NCI-H1417 treated with DMSO at 0.1 percent for 48 hours (cell line): ENCODE data around the gene ARHGEF28.
A peak's percentile ranks its signal among the peaks of the same experiment; 100 is the strongest.

Source experiments
- DNase-seq: peaks from one replicate; lab custom pipeline; 2025; lab: John Stamatoyannopoulos, UW

ARHGEF28 gene

GRCh38 chr5:73745836-73746235, 119.8 kb downstream of the ARHGEF28 start:
- DNase-seq: no peak

- no peak for DNase-seq
Measured at GRCh38 chr5:73746608-73747007, 120.6 kb downstream of the ARHGEF28 start.

DNA sequence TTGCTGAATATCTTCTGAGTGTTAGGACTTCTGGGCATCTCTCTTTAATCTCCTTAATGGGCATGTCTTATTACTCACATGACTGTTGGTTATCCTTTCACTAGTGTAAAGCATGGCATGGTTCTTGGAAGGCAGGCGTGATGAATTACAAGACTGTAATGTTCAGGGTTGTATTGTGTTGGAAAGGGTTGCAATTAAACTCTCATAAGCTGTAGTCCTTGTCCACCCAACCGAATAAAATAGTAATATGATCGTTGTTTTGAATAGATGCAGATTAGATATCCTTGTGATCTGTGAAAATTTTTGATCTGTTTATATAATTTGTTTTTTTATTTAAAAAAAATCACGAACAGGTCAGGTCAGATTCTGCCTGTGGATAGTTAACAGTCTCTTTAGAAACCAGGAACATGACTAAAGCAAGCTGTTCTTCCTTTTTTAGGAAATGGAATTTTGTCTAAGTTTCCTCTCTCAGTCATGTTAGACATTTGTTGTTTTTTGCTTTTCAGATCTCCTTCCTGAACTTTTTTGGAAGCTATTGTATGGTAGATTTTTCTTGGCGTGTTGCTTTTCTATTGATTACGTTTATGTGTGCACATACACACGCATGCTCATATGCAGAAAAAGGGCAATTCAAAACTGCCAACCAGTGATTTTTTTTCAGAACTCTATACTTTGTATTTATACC, 121.8 kb downstream of the ARHGEF28 start:
- DNase-seq: no peak

DNA sequence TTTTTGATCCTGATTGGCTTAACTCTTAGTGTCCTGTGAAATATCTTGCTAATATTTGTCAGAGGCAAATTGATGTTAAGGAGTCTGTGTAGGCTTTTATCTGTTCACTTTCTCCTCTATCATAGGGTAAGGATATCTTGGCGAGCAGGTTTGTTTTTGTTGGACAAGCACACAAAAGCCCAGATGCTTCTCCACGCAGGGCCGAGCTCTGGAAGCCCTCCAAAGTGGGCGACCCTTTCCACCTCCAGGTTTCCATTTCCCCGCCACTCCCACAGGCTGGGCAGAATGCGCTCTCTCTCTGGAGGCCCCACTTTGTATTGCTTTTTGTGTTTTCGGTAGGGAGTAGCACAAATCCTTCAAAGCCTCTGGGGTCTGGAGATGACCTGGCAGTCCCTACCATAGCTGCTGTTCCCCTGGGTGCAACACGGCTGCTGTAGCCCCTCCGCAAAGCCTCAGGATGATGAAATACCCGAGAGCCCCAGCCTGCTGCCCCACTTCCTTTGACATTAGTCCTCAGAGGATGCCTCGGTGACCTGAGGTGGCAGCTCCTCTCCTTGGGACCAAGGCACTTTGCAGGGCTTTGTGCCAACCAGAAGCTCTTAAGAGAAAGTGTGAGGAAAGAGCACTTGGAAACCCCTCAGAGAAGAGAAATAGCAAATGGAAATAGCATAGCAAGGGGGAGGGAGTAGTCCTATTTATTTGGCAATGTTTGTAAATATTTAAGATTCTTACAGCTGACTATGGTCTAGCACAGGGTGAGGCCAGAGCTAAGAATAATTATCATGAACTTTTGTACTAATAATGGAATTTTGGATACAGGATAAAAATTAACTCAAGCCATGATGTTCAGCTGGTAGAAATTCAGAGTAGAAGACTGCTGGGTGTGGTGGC, 122.8 kb downstream of the ARHGEF28 start:
- DNase-seq: no peak

DNA sequence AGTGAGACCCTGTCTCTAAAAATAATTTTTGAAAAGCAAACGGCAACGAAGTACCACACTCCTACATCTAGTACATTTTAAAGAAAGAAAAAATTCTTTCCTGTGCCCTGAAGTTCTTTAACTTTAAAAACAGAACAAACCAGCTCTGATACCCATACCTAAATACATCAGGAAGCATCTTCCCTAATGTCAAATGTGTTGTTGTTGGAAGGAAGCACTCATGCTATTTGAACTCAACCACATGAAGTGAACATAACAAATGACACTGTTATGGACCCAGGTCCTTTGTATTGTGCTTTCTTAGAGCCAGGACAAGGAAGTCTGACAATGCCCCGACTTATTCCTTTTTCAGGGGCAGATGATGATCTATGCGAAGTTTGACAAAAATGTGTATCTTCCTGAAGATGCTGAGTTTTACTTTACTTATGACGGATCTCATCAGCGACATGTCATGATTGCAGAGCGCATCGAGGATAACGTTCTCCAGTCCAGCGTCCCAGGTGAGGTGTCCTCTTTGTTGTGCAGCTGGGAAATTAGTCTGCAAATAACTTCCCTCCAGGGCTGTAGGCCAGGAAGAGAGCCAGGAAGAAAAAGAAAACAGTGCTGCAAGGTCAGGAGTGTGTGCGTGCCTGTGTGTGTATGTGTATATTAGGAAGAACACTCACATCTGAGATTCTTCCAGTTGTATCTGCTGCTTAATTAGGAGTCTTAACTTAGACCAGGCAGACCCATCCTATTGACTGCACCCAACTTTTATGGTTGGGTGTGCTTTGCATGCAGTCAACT, 123.7 kb downstream of the ARHGEF28 start:
- no peak for DNase-seq

- no peak for DNase-seq
Measured at GRCh38 chr5:73751254-73751914, 125.4 kb downstream of the ARHGEF28 start.

GRCh38 chr5:73754254-73754653, 128.3 kb downstream of the ARHGEF28 start:
- DNase-seq: no peak

DNA sequence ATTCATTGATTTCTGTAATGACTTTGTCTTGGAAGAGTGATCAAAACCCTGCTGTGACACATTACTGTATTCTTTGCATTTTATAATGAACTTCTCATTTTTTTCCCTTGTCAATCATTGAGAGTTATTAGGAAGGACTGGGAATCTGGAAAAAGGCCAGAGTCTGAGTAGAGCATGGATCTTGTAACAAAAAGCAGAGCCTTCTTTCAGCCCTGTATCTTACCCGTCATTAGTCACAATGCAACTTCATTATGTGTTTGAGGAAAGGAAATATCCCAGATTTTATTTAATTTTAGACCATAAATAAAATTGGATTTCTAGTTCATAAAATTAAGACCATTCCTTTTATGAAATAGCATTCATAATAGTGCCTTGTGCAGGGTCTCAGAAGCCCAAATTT, 131.4 kb downstream of the ARHGEF28 start:
- DNase-seq: no peak

DNA sequence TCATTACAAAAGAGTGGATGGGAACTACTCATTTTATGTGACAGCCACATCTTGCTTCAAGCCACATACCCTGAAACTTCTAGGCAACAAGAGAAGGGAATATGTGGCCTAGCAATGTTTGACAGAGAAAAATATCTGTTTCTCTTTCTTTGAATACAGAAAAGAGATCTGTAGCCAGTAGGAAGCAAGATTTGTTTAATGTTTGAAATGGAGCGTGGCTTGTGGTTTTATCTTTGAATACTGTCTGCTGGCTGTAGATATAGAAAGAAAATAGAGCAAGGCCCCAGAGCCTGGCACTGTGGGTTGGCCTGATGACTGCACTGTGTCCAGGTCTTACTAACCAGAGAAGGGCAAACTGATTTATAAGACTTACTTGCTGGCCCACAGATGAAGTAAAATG, 133.8 kb downstream of the ARHGEF28 start:
- no peak for DNase-seq

DNA sequence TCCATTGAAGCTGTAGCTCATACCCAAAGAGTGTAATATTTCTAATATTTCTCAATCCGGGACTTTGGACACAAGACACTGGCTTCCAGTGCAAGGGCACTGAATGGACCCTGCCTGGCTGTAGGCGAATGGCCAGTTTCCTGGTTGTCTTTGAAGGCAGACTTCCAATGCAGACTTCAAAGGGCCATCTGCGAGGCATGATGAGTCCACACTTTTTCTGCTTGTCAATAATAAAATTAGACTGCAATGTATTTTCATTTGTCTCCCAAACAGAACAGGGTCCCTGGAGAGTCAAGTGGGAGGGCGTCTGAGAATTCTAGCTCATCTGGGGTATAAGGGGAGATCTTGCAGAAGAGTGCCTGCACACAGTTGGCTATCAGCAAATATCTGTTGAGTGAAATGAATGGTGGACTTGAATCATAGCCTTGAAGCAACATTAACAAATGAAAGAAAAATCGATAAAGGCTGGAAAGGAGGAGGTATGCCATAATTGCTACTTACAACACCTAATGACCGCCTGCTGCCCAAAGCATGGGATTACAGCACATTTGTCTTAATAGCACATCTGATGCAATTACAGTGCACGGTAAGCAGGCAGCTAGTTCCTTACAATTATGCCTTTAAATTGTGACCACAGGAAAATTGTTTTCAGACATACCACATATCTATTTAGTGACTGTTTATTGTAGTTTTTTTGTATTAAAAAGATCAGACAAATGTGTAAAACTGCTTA, 137.5 kb downstream of the ARHGEF28 start:
- peak; percentile 42 for DNase-seq

DNA sequence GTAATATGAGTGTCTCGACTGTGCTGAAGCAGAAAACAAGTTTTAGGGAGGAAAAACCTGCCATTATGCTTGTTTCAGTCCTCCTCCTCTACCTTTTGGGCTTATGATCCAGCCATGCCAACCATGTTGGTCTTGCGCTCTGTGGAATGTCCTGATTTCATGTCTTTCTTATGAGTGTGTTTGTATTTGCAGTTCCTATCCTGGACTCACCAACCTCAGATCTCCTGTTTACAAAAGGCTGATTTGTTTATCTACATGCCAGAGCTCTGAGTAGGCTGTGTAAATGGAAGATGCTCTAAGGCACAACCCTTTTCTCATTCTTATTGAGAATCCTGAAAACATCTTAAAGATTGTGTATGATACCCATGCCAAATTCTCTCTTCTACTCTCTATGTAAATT, 138.6 kb downstream of the ARHGEF28 start:
- DNase-seq: no peak

- DNase-seq: no peak
Measured at GRCh38 chr5:73764996-73765395, 139.0 kb downstream of the ARHGEF28 start.

DNA sequence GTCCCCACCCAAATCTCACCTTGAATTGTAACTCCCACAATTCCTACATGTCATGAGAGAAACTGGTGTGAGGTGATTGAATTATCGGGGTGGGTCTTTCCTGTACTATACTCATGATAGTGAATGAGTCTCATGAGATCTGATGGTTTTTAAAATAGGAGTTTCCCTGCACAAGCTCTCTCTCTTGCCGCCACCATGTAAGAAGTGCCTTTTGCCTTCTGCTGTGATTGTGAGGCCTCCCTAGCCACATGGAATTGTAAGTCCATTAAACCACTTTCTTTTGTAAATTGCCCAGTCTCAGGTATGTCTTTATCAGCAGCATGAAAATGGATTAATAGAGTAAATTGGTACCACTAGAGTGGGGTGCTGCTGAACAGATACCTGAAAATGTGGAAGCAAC, 140.9 kb downstream of the ARHGEF28 start:
- DNase-seq: no peak

DNA sequence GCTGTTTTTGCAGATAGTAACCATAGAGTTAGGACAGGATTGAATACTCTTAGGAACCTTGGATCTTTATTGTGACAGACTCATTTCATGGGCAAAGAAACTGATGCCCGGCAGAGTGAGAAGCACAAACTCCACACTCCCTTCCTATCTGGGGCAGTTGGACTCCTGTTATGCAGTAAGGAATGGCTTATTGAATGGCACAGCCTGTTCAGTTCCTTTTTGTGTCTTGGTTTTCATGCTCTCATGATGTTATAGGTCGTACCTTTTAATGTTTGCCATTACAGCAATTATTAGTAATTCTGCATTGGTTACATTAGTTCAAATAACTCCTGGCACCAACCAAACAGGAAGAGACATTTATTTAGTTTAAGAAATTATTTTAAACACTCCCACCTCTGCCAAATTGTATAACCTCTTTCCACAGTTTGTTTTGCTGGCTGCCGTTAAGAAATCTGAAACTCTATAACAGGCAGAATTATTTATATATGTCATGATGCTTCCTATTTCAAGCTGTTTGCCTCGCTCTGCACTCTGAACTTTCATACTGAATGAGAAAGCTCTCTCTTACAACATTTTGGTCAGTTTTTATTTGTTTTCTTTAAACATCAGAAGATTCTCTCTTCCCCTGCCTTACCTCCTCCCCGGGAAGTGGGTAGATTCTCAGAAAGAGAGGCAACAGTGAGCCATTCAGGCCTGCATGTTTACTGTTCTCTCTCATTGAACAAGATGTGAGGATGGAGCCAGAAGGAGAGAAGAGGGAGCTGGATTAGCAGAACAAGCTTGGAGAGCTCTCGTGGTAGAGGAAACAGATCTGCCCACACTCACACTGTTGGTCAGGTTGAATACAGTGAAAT, 144.4 kb downstream of the ARHGEF28 start:
- no peak for DNase-seq

DNA sequence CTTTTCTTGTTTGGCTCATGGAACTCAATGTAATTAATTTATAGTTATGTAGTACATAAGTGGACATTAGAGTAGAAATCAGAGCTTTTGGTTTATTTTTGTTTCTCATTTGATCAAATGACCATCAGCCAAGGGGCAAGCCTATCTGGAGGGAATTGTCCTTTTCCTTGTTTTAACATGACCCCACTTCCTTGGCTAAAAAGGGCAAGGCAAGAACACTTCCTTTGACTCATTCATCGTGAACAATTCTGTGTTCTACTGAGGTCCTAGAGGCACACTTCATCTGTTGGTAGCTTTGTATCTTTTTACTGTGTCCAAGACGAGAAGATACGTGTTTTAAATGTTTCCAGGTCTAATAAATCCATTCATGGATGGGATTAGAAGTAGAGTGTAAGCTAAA, 148.9 kb downstream of the ARHGEF28 start:
- no peak for DNase-seq

GRCh38 chr5:73776405-73776804, 150.4 kb downstream of the ARHGEF28 start:
- DNase-seq: no peak

DNA sequence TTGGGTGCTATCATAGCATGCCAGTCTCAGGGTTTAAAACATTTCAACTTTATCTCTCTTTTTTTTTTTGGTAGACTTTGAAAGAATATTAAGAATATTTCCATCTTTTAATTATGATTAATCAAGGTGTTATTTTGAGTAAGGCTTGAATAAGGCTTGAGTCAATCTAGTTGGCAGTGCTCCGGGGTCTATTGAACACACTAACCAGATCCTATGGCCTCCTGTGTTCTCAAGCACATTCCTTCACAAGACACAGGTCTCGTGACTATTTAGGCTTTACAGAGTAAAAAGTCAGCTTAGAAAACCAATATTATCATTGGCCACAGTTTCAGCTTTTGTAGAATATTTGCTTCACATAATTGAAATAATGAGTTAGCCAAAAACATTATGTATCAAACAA, 151.2 kb downstream of the ARHGEF28 start:
- no peak for DNase-seq

DNA sequence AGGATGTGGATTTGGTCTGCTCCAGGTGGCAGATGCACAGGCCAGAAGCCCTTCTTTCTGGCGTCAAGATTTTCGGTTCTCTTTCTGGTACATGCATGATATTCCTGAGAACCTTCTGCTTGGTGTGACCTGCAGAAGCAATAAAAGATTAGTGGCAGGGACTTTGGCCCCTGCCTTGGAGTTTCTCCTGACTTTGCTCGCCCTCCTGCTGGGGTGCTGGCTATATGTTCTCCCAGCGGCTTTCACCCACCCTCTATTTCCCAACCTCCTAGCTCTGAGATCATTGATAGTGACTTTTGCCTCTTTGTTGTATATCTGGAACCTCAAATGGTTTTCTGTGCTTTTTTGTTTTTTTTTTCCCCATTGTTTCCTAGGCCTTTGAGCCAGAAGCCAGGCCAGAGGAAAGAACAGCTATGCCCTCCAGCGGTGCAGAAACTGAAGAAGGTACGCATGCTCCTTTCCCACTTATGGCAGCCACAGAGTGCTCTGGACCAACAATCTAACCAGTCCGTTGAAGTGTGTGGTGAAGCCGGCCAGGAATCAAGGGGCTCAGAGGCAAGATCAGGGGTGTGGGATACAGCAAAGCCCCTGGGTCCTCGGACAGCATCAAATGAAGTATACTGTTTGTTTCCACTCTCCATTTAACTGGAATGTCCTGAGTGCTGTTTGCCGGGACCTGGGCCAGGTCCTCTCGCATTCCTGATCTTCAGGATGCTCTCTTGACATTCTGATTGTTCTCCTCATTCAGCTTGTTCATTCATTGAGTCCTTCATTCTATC, 154.5 kb downstream of the ARHGEF28 start:
- no peak for DNase-seq

- no peak for DNase-seq
Measured at GRCh38 chr5:73781107-73781768, 155.2 kb downstream of the ARHGEF28 start.
